ELF-1 (cell line): ENCODE data around the gene APOBEC3A.
A peak's percentile ranks its signal among the peaks of the same experiment; 100 is the strongest.
"Not testable (repeated sequence)": the region's sequence is repeated elsewhere in the genome, so short reads cannot be mapped to it uniquely, and the experiment has no call there.

Experiments
- DNase-seq: peaks from one replicate; pipeline ENCODE4 v3.0.0-alpha.2; 2016; ENCODE audit warnings: low read depth, low spot score

APOBEC3A gene

DNA sequence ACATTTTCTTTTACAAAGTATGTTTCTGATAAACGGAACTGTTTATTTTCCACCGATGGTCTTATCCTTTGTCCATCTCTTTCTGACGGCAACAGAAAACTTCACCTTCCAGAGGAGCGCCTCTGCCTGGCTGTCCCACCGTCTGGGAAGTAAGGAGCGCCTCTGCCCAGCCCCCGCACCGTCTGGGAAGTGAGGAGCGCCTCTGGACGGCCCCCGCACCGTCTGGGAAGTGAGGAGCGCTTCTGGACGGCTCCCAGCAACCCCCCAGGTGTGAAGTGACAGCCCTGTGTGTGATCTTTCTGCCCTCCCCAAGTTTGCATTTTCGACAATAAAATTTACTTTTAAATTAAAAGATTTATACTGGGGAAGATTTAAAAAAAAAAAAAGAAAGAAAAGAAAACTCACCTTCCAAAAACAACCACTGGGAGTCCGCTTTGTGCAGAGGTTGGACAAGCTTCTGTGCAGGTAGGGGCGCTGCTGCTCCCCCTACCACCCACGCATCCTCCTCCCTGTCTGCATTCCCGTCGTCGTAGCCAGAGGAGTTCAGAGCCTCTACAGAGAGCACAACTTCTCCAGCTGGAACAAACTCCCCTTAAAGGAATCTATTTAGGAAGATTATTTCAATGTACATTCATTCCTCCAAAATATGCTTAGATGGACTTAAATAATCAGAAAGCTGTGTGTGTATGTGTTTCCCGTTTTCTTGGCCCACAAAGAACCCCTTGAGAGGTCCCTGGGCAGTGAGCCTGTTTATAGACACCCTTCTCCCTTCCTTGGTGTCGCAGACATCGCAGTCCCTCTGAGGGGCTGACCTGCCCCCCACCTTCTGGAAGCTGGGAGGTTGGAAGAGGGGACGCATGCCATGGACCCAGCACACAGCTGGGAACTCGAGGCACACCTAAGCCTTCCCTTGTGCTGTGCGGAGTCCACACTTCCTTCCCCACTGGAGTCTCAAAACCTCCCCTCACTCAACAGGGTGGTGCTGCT lies 23.9 kb downstream of the APOBEC3A start:
- peak; percentile 16 for DNase-seq

DNA sequence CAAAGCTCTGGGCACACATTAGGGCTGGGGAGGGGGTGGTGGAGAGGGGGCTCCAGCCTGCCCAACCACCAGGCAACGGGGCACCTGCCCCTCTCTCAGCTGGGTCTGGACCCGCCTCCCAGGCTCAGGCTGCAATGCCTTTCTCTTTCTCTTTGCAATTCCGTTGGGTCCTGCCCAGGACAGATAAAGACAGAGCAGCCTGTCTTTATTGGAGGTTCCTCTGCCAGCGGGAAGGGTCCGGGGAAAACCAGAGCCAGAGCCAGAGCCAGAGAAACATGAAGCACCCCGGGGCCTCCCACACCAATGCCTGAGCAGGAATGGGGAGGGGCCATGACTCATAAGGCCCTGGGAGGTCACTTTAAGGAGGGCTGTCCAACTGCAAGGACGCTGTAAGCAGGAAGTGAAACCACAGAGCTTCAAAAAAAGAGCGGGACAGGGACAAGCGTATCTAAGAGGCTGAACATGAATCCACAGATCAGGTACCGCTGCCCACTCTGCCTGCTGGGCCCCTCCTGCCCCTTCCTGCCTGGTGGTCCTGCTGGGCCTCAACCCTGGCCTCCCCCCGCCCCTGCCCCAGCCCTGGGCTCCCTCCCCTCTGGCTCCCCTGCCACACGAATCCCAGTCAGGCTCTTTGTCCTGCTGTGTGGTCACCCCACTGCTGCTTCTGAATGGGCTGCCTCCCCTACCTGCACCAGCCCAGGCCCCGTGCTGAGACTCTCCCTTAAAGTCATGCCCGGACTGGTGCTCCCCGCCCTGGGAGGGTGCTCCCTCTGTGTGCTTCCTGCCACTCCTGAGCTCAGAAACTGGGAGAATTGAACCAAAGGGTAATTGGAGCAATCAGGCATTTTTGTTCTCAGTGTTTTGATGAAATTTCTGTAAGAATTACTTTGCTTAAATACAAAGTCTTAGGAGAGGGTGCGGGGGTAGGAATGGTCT lies 24.9 kb downstream of the APOBEC3A start, which contains the start of gene APOBEC3B:
APOBEC3B (plus strand) TSS at position 356 of the 936 bp plus-strand sequence; CDS start at position 463, 107 bp downstream.
- peak; percentile 84 for DNase-seq

DNA sequence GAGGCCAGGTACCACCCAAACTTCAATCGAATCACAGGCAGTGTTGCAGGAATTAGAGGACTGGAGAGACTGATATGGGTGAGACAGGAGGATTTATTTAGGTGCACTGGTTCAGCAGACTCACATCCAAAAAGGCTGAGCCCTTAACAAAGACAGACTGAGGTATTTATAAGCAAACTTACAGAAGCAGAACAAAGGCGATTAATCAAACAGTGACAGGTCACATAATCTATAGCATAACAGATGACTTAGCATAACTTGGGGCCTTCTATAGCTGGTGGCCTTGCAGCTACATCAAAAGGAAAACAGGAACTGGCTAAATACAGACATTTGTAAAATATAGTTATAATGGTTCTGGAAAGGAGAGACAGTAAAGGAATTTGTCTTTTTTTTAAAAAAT lies 26.8 kb downstream of the APOBEC3A start:
- DNase-seq, result no peak

DNA sequence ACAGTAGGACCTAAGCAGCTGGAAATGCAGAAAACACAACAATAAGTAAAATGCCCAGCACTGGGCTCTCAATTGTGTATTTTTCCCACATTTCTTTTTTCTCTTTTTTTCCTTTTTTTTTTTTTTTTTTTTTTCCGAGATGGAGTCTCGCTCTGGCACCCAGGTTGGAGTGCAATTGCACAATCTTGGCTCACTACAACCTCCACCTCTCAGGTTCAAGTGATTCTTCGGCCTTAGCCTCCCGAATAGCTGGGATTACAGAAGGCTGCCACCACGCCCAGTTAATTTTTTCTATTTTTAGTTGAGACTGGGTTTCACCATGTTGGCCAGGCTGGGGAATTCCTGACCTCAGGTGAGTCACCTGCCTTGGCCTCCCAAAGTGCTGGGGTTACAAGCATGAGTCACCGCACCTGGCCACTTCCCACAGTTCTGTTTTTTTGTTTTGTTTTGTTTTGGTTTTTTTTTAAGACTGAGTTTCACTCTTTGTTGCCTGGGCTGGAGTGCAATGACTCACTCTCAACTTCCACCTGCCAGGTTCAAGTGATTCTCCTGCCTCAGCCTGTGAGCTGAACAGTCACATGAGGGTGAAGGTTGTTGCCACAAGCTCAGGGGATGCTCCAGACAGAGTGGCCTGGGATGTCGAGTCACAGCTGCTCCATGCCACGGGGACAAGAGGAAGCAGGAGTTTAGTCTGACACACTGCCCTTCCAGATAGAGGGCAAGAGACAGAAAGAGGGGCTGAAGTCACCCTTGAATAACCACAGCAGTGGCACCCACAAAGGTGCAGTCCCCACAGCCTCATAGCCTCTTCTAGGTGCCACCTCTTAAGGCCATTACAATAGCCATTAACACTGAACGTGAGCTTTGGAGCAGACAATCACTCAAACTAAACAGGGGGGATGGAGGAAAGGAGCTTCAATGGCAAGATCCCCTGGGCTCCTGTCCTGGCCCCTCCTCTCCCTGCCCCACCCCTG lies 27.7 kb downstream of the APOBEC3A start:
- DNase-seq, result not testable (repeated sequence)

DNA sequence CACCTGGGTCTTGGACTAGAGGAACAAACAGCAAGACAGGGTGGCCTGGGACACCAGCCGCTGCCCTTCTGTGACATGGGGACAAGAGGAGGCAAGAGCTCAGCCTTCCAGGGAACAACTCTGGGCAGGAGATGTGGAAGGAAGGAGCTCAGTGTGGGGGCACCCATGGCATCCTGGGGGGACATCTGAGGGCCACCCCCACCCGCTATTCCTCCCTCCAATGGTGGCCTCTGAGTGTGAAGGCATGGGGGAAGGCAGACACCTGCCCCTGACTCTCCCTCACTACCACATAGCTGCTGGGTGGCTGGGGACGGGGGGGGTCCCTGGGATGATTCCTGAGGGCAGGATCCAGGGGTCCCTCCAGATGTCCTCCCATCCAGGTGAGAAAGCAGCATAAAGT lies 29.2 kb downstream of the APOBEC3A start:
- DNase-seq, result no peak

DNA sequence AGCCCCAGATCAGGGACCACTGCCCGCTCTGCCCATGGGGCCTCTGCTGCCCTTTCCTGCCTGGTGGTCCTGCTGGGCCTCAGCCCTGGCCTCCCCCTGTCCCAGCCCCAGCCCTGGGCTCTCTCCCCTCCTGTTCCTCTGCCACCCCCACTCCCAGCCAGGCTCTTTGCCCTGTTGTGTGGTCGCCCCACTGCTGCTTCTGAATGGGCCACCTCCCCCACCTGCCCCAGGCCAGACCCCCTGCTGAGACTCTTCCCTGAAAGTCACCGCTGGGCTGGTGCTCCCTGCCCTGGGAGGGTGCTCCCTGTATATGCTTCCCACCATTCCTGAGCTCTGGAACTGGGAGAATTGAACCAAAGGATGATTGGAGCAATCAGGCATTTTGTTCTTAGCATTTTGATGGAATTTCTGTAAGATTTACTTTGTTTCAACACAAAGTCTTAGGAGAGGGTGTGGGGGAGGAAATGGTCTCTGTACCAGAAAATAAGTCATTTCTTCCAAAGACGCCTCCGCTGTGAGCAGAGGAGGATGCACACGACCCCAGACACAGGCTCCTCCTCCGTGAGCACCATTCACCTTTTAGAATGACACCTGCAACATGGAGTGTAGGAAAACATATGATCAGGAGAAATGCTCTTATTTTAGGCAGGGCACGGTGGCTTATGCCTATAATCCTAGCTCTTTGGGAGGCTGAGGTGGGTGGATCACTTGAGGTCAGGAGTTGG lies 29.9 kb downstream of the APOBEC3A start:
- no peak for DNase-seq

DNA sequence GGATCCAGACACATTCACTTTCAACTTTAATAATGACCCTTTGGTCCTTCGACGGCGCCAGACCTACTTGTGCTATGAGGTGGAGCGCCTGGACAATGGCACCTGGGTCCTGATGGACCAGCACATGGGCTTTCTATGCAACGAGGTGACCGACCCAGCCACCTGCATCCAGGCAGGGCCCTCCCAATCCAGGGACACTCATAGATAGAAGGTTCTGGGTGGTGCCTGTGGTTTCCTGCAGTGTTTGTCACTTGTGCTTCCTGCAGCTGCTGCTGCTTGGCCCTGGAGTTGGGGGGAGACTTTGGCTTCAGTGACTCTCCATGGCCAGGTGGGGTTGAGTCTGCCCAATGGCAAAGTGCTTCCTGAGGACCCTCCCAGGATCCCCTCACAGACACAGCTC lies 32.1 kb downstream of the APOBEC3A start:
- DNase-seq, result no peak

DNA sequence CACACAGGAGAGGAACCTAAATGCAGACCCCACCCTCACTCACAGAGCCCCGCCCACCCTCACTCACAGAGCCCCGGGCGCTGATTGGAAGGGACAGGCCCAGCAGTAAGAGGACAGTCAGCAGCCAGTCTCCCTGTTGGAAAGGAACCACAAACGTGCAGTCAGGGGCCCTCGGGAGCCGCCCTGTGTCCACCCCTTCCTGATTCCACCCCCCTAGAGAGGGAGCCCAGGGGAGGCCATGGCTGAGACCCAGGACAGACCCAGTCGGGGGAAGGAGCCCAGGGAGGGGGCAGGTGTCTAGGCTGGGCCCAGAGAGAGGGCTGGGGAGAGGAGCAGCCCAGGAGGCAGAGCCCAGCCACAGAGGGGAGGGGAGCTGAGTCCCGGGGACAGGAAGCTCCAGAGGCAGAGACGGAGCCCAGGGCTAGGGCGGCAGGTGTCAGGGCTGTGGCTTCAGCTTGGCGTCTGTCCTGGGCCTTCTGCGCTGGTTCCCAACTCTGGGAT lies 35.5 kb downstream of the APOBEC3A start:
- DNase-seq, result peak; percentile 73

DNA sequence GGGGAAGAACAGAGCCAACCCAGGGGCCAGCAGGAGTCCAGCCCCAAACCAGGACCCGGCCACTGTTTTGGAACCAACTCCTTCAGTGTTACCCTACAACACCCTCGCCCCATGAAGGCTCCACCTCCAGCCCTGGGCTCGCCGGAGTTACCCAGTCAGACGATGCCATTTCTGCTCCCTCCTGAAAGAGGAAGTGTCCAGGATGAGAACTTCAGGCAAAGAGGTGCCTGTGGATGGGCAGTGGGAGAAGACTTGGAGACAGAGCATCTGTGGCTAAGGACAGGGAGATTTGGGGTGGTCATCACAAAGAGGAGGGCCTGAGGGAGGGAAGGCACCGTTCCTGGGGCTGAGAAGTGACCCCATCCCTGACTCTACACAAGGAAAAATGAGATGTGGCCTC lies 38.7 kb downstream of the APOBEC3A start:
- no peak for DNase-seq

DNA sequence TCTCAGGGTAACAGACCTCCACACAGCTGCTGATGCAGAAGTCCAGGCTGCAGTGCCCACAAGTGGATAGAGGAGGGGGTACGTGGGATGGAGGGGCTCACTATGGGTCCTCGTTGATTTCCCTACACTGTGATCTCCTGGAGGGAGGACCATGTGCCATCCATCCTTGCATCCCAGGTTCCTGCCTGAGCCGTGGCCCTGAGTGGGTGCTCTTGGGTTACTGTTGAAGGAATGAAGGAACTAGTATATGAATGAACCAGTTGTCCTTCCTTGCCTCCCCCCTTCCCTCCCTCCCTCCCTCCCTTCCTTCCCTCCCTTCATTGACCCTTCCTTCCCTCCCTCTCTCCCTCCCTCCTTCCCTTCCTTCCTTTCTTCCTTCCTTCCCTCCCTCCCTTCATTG lies 40.1 kb downstream of the APOBEC3A start:
- no peak for DNase-seq

DNA sequence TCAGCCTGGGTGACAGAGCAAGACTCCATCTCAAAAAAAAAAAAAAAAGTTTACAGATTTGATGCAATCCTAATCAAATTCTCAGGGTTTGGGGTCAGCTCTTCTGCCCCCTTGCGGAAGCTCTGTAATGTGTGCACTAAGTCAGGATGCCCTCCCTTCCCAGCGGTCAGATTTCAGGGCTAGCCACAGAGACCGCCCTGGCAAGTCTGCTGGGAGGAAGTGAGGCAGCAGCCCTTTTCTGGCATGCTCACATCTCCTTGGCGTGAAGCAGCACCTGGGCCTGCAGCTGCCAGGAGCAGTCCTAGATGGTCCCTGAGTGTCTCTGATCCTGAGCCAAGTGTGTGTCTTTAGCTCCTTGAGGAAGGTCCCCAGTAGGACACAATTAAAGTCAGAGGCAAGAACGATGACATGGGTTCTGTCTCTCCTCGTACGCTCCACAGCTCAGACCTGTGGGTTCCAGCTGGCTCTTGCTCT lies 45.8 kb downstream of the APOBEC3A start:
- peak; percentile 86 for DNase-seq

DNA sequence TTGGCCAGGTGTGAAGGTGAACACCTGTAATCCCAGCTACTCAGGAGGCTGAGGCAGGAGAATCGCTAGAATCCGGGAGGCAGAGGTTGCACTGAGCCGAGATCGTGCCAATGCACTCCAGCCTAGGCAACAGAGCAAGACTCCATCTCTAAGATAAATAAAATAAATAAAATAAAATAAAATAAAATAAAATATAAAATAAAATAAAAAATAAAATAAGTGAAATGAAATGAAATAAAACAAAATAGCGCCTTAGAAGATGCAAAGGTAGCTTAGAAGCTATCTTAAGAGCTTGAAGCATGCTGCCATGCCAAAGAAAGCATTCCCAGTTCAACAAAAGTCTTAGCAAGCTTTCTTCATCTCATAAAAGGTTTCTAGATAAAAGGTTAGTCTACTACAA lies 49.8 kb downstream of the APOBEC3A start:
- no peak for DNase-seq

DNA sequence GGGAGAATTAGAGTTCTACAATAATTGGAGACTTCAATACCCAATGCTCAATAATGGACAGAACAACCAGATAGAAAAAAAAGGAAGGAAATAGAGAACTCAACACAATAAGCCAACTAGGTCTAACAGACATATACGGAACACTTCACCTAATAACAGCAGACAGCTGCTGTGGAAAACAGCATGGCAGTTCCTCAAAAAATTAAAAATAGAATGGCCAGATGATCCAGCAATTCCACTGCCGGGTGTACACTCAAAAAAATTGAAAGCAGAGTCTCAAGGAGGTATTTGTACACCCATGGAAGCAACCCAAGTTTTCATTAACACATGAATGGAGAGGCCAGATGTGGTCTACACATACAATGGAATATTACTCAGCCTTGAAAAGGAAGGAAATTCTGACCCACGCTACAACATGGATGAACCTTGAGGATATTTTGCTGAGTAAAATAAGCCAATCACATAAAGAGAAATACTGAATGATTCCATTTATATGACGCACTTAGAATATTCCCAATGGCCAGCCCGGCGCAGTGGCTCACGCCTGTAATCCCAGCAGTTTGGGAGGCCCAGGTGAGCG lies 51.0 kb downstream of the APOBEC3A start:
- not testable (repeated sequence) for DNase-seq

DNA sequence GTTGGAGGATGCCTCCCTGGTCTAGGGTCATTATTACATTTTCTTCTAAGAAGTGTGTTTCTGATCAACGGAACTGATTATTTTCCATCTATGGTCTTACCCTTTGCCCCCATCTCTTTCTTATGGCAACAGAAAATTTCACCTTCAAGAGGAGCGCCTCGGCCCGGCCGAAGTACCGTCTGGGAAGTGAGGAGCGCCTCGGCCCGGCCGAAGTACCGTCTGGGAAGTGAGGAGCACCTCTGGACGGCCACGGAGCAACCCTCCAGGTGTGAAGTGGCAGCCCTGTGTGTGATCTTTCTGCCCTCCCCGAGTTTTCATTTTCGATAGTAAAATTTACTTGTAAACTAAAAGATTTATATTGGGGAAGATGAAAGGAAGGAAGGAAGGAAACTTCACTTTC lies 53.5 kb downstream of the APOBEC3A start:
- no peak for DNase-seq
